Neural cell (in vitro differentiated cells): ENCODE results near the gene TIGD4. TPM values are rescaled to one million over a fixed set of nuclear protein-coding genes. Genes with fewer than 3 reads are reported as not detected.

Source experiments
- H2AFZ ChIP-seq: fragments of 200-600, 300-800 bp; sonication (generic), shearing (Covaris generic); 2 replicates; pipeline ENCODE4 v1.6.0; 2014; ENCODE audit warnings: low read depth, mild to moderate bottlenecking, antibody characterized with exemption, low read length, moderate library complexity
- H3F3A ChIP-seq: fragments of 200-600 bp; shearing (Covaris generic); 2 replicates; pipeline ENCODE4 v1.6.1; 2016; ENCODE audit warnings: mild to moderate bottlenecking, moderate library complexity, mixed read lengths, antibody characterized with exemption, low read length; ENCODE audit not compliant: insufficient read depth, poor library complexity, severe bottlenecking
- H3K27ac ChIP-seq: fragments of 200-600, 300-800 bp; sonication (generic), shearing (Covaris generic); 2 replicates; pipeline ENCODE4 v1.5.1; 2014; ENCODE audit warnings: mild to moderate bottlenecking, low read length, moderate library complexity
- H3K27me3 ChIP-seq: fragments of 300-800, 200-600 bp; sonication (generic), shearing (Covaris generic); 2 replicates; pipeline ENCODE4 v1.6.0; 2014; ENCODE audit warnings: mild to moderate bottlenecking, low read depth, low read length, moderate library complexity; ENCODE audit not compliant: insufficient read depth
- H3K36me3 ChIP-seq: fragments of 300-800, 200-600 bp; sonication (generic), shearing (Covaris generic); 2 replicates; pipeline ENCODE4 v1.5.1; 2014; ENCODE audit warnings: mild to moderate bottlenecking, antibody characterized with exemption, low read length, moderate library complexity; ENCODE audit not compliant: insufficient read depth
- H3K4me2 ChIP-seq: fragments of 300-800, 200-600 bp; sonication (generic), shearing (Covaris generic); 2 replicates; pipeline ENCODE4 v1.6.0; 2014; ENCODE audit warnings: mild to moderate bottlenecking, low read length
- H3K4me3 ChIP-seq: fragments of 300-800, 200-600 bp; sonication (generic), shearing (Covaris generic); 2 replicates; pipeline ENCODE4 v1.5.1; 2014; ENCODE audit warnings: mild to moderate bottlenecking, low read length, moderate library complexity
- H3K79me2 ChIP-seq: fragments of 200-600 bp; shearing (Covaris generic); replicated peaks from 2 replicates; pipeline ENCODE4 v1.6.0; 2014; ENCODE audit warnings: mild to moderate bottlenecking, low read length, moderate library complexity; ENCODE audit not compliant: insufficient read depth
- H3K9ac ChIP-seq: fragments of 300-800, 200-600 bp; sonication (generic), shearing (Covaris generic); 2 replicates; pipeline ENCODE4 v1.6.1; 2016; ENCODE audit warnings: mild to moderate bottlenecking, low read length, mixed read lengths
- H3K9me2 ChIP-seq: fragments of 200-600 bp; shearing (Covaris generic); 2 replicates; pipeline ENCODE4 v1.6.1; 2016; ENCODE audit warnings: mild to moderate bottlenecking, low read length, mixed read lengths; ENCODE audit not compliant: insufficient read depth
- H3K9me3 ChIP-seq: fragments of 200-600, 300-800 bp; sonication (generic), shearing (Covaris generic); 2 replicates; pipeline ENCODE4 v1.6.1; 2016; ENCODE audit warnings: mild to moderate bottlenecking, mixed run types, low read length, moderate library complexity, mixed read lengths
- H4K20me1 ChIP-seq: fragments of 200-600 bp; shearing (Covaris generic); 2 replicates; pipeline ENCODE4 v1.6.1; 2016; ENCODE audit warnings: mild to moderate bottlenecking, mixed run types; ENCODE audit not compliant: insufficient read depth
- EP300 ChIP-seq: fragments of 450-650 bp; conservative IDR thresholded peaks from 2 replicates; pipeline ENCODE4 v1.6.1; 2014; ENCODE audit warnings: antibody characterized with exemption, mild to moderate bottlenecking, moderate library complexity; ENCODE audit not compliant: poor library complexity, severe bottlenecking
- EZH2 ChIP-seq: fragments of 200-600, 300-800 bp; shearing (Covaris generic), sonication (generic); IDR thresholded peaks from 2 replicates; pipeline ENCODE4 v1.6.1; 2014; ENCODE audit warnings: antibody characterized with exemption, low read length, borderline replicate concordance, mild to moderate bottlenecking; ENCODE audit not compliant: insufficient read depth, poor library complexity, severe bottlenecking
- POLR2AphosphoS5 ChIP-seq: IDR thresholded peaks from 2 replicates; pipeline ENCODE4 v1.6.1; 2012
- RAD21 ChIP-seq: fragments of 450-650 bp; conservative IDR thresholded peaks from 2 replicates; pipeline ENCODE4 v1.6.1; 2014; ENCODE audit warnings: antibody characterized with exemption, mild to moderate bottlenecking, moderate library complexity
- SMC3 ChIP-seq: fragments of 450-650 bp; conservative IDR thresholded peaks from 2 replicates; pipeline ENCODE4 v1.6.1; 2014; ENCODE audit warnings: antibody characterized with exemption, mild to moderate bottlenecking, moderate library complexity; ENCODE audit not compliant: poor library complexity
- polyA plus RNA-seq: library from polyadenylated mRNA; depleted of rRNA; stranded (reverse); fragments of >200 nt; gene quantifications from 2 replicates; pipeline ENCODE4 v1.2.3, GENCODE V29; 2014
- TF ChIP-seq, protein P1 (sequence below): IDR thresholded peaks from 2 replicates; pipeline ENCODE4 v1.6.1; 2012; ENCODE audit warnings: borderline replicate concordance
- TF ChIP-seq, protein P2 (sequence below): fragments of 450-650 bp; IDR thresholded peaks from 2 replicates; pipeline ENCODE4 v1.5.1; 2014; ENCODE audit warnings: antibody characterized with exemption, mild to moderate bottlenecking, moderate library complexity; ENCODE audit not compliant: poor library complexity, severe bottlenecking

Gene TIGD4
- polyA plus RNA-seq, 1 donor from 2014 or later: 3.3 TPM

DNA sequence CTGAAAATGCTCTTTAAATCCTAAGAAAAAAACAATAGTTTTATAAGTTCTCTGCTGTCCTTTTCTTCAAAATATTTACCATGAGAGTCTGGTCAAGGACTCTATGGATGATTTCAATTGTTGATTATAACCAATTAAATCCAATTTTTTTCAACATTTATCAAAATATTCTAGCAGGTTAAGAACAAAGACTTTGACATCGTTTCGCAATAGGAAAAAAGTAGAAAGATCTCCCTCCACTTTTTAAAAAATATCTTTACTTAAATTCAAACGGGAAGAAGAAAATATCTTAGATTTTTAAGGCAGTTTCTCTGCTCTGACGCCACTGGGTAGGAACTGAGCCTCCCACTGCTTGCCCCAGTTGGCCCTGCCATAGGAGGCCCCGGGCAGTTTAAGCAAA is 55.0 kb downstream of the TIGD4 start:
- no peak overlapping the region for H3K4me2 ChIP-seq
- no peak overlapping the region for H3K4me3 ChIP-seq
- no peaks in the 10 kb centered on the region for H3K9me2 ChIP-seq
- no peaks in the 10 kb centered on the region for H3K9me3 ChIP-seq
- H3K79me2 ChIP-seq: no peaks in the 10 kb centered on the region
- H3K9ac ChIP-seq: no peak overlapping the region
- H3K27ac ChIP-seq: no peak overlapping the region
- H4K20me1 ChIP-seq: no peaks in the 10 kb centered on the region
- no peaks in the 10 kb centered on the region for H3F3A ChIP-seq
- no peak overlapping the region for H2AFZ ChIP-seq
- no peaks in the 10 kb centered on the region for H3K36me3 ChIP-seq
- TF ChIP-seq, protein P1, sequence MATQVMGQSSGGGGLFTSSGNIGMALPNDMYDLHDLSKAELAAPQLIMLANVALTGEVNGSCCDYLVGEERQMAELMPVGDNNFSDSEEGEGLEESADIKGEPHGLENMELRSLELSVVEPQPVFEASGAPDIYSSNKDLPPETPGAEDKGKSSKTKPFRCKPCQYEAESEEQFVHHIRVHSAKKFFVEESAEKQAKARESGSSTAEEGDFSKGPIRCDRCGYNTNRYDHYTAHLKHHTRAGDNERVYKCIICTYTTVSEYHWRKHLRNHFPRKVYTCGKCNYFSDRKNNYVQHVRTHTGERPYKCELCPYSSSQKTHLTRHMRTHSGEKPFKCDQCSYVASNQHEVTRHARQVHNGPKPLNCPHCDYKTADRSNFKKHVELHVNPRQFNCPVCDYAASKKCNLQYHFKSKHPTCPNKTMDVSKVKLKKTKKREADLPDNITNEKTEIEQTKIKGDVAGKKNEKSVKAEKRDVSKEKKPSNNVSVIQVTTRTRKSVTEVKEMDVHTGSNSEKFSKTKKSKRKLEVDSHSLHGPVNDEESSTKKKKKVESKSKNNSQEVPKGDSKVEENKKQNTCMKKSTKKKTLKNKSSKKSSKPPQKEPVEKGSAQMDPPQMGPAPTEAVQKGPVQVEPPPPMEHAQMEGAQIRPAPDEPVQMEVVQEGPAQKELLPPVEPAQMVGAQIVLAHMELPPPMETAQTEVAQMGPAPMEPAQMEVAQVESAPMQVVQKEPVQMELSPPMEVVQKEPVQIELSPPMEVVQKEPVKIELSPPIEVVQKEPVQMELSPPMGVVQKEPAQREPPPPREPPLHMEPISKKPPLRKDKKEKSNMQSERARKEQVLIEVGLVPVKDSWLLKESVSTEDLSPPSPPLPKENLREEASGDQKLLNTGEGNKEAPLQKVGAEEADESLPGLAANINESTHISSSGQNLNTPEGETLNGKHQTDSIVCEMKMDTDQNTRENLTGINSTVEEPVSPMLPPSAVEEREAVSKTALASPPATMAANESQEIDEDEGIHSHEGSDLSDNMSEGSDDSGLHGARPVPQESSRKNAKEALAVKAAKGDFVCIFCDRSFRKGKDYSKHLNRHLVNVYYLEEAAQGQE: no peak
- no peaks in the 10 kb centered on the region for H3K27me3 ChIP-seq

DNA sequence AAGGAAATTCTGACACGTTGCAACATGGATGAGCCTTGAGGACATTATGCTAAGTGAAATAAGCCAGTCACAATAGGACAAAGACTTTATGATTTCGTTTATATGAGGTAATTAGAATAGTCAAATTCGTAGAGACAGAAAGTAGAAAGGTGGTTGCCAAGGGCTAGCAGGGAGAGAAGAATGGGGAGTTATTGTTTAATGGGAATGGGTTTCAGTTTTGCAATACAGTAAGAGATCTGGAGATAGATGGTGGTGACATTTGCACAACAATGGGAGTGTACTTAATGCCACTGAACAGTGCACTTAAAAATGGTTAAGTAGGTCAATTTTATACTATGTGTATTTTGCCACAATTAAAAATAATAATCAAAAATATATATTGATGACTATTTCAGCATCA is 56.3 kb downstream of the TIGD4 start:
- Histone ChIP-seq H3K4me2 (no peak overlapping the region), H3K36me3 (no peaks in the 10 kb centered on the region), H3K4me3 (no peak overlapping the region), H3K9me2 (no peaks in the 10 kb centered on the region), H3K27ac (no peak overlapping the region), H4K20me1 (no peaks in the 10 kb centered on the region), H3K9ac (no peak overlapping the region), H3K9me3 (no peaks in the 10 kb centered on the region), H3F3A (no peaks in the 10 kb centered on the region), H3K79me2 (no peaks in the 10 kb centered on the region), H2AFZ (no peak overlapping the region), H3K27me3 (no peaks in the 10 kb centered on the region)
- TF ChIP-seq RAD21 (no peak), EP300 (no peak)

DNA sequence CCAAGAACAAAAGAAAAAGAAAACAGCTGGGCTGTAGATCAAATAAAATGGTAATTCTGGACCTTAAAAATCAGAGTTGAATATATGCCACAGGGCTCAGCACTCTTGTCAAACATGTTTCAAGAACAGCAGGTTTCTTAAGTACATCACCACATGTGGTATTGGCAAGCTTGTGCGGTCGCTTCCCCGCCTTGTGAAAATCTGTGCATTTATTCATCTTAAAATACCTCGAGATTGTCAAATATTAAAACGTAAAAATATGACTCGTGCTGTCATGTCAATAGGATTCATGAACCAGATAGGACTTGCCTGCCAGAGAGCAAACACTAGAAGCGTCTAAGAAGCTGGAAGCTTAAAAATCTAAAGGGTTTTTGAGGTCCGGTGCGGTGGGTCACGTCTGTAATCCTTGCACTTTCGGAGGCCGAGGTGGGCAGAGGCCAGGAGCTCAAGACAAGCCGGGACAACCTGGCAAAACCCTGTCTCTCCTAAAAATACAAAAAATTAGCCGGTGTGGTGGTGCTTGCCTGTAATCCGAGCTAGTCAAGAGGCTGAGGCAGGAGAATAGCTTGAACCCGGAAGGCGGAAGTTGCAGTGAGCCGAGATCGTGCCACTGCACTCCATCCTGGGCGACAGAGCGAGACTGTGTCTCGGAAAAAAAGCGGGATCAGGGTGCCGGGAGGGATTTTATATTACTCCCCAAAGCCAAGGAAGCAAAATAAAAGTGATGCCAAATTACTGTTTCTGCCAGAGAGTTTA is 59.6 kb downstream of the TIGD4 start:
- Histone ChIP-seq H3F3A (no peaks in the 10 kb centered on the region), H3K9me2 (no peaks in the 10 kb centered on the region), H3K4me3 (peak overlapping the region; percentile 21), H3K36me3 (no peaks in the 10 kb centered on the region), H2AFZ (no peak overlapping the region), H3K27me3 (no peaks in the 10 kb centered on the region), H3K27ac (peak overlapping the region; percentile 61), H3K9me3 (no peaks in the 10 kb centered on the region), H3K79me2 (no peaks in the 10 kb centered on the region), H4K20me1 (no peaks in the 10 kb centered on the region), H3K9ac (peak overlapping the region; percentile 34), H3K4me2 (peak overlapping the region; percentile 40)
- TF ChIP-seq RAD21: no peak
- TF ChIP-seq EP300: peak; percentile 81
- TF ChIP-seq POLR2AphosphoS5: peak; percentile 44
- TF ChIP-seq, protein P2, sequence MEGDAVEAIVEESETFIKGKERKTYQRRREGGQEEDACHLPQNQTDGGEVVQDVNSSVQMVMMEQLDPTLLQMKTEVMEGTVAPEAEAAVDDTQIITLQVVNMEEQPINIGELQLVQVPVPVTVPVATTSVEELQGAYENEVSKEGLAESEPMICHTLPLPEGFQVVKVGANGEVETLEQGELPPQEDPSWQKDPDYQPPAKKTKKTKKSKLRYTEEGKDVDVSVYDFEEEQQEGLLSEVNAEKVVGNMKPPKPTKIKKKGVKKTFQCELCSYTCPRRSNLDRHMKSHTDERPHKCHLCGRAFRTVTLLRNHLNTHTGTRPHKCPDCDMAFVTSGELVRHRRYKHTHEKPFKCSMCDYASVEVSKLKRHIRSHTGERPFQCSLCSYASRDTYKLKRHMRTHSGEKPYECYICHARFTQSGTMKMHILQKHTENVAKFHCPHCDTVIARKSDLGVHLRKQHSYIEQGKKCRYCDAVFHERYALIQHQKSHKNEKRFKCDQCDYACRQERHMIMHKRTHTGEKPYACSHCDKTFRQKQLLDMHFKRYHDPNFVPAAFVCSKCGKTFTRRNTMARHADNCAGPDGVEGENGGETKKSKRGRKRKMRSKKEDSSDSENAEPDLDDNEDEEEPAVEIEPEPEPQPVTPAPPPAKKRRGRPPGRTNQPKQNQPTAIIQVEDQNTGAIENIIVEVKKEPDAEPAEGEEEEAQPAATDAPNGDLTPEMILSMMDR: no peak
- TF ChIP-seq SMC3: peak; percentile 13
- TF ChIP-seq EZH2: no peak

Other genes with a start within 250 kb of the TIGD4 start
- 51.0 and 55.7 TPM in 2 replicates for gene FBXW7, start 243.6 kb downstream of the TIGD4 start, polyA plus RNA-seq
- gene TMEM154, start 99.7 kb downstream of the TIGD4 start, polyA plus RNA-seq: 0.04 TPM in 1 of 2 replicates, not detected in the other
- 30.3 and 35.1 TPM in 2 replicates for gene ARFIP1, start 224 bp upstream of the TIGD4 start, polyA plus RNA-seq
- gene FHDC1, start 156.6 kb upstream of the TIGD4 start, polyA plus RNA-seq: 10.1 and 11.4 TPM in 2 replicates